Astrocyte (in vitro differentiated cells and primary cell): ENCODE measurements around the gene ARID5A. TPM values are rescaled to one million over a fixed set of nuclear protein-coding genes. Genes with fewer than 3 reads are reported as not detected.

ENCODE experiments used
- DNase-seq: peaks from one replicate; pipeline ENCODE4 v3.0.0-alpha.2; 2010; ENCODE audit warnings: low read depth
- FAIRE-seq: peaks from 2 replicates; lab custom pipeline; 2011; peaks lifted over from hg19 to GRCh38; lab: Jason Lieb, UNC
- H2AFZ ChIP-seq: 2 replicates; pipeline ENCODE4 v1.6.0; 2012; ENCODE audit warnings: low read depth, low read length, inconsistent platforms
- H3K27ac ChIP-seq: 2 replicates; pipeline ENCODE4 v1.5.1; 2011; ENCODE audit warnings: low read depth, low read length, inconsistent platforms
- H3K27me3 ChIP-seq: 2 replicates; pipeline ENCODE4 v1.6.0; 2011; ENCODE audit warnings: low read length, inconsistent platforms; ENCODE audit not compliant: insufficient read depth
- H3K36me3 ChIP-seq: 2 replicates; pipeline ENCODE4 v1.5.1; 2011; ENCODE audit warnings: low read length, inconsistent platforms; ENCODE audit not compliant: insufficient read depth
- H3K4me1 ChIP-seq: 2 replicates; pipeline ENCODE4 v1.5.1; 2011; ENCODE audit warnings: low read length, inconsistent platforms; ENCODE audit not compliant: insufficient read depth
- H3K4me2 ChIP-seq: 2 replicates; pipeline ENCODE4 v1.6.0; 2012; ENCODE audit warnings: low read length, inconsistent platforms
- H3K4me3 ChIP-seq: 2 replicates; pipeline ENCODE4 v1.5.1; 2011; ENCODE audit warnings: low read depth, mild to moderate bottlenecking, low read length, inconsistent platforms; ENCODE audit not compliant: insufficient read depth
- H3K79me2 ChIP-seq: 2 replicates; pipeline ENCODE4 v1.6.0; 2012; ENCODE audit warnings: mild to moderate bottlenecking, low read length, inconsistent platforms; ENCODE audit not compliant: insufficient read depth
- H3K9ac ChIP-seq: 2 replicates; pipeline ENCODE4 v1.6.0; 2012; ENCODE audit warnings: mild to moderate bottlenecking, low read length, inconsistent platforms
- H3K9me3 ChIP-seq: 2 replicates; pipeline ENCODE4 v1.5.1; 2012; ENCODE audit warnings: low read depth, mild to moderate bottlenecking, low read length, inconsistent platforms; ENCODE audit not compliant: insufficient read depth
- H4K20me1 ChIP-seq: 2 replicates; pipeline ENCODE4 v1.6.0; 2012; ENCODE audit warnings: low read length, inconsistent platforms; ENCODE audit not compliant: insufficient read depth
- H3K27ac Mint-ChIP-seq: one replicate; pipeline ENCODE4 v1.8.0; 2021; ENCODE audit warnings: mild to moderate bottlenecking, mixed read lengths; ENCODE audit not compliant: unreplicated experiment
- H3K27me3 Mint-ChIP-seq: one replicate; pipeline ENCODE4 v1.8.0; 2021; ENCODE audit warnings: low read depth, mixed read lengths; ENCODE audit not compliant: unreplicated experiment
- H3K36me3 Mint-ChIP-seq: one replicate; pipeline ENCODE4 v1.8.0; 2021; ENCODE audit warnings: low read depth, mixed read lengths; ENCODE audit not compliant: unreplicated experiment
- H3K4me1 Mint-ChIP-seq: one replicate; pipeline ENCODE4 v1.8.0; 2021; ENCODE audit warnings: low read depth, mixed read lengths; ENCODE audit not compliant: unreplicated experiment
- H3K4me3 Mint-ChIP-seq: one replicate; pipeline ENCODE4 v1.8.0; 2021; ENCODE audit warnings: mild to moderate bottlenecking, moderate library complexity, mixed read lengths; ENCODE audit not compliant: unreplicated experiment
- H3K9me3 Mint-ChIP-seq: one replicate; pipeline ENCODE4 v1.8.0; 2021; ENCODE audit warnings: mild to moderate bottlenecking, mixed read lengths; ENCODE audit not compliant: unreplicated experiment
- EZH2 ChIP-seq: IDR thresholded peaks from 2 replicates; pipeline ENCODE4 v1.6.1; 2012; ENCODE audit warnings: mild to moderate bottlenecking, low read length, inconsistent platforms; ENCODE audit not compliant: insufficient read depth
- total RNA-seq: library from RNA; stranded (reverse); gene quantifications from 2 replicates; pipeline ENCODE4 v1.2.1, GENCODE V29; 2021
- TF ChIP-seq, protein P1 (sequence below): IDR thresholded peaks from 2 replicates; pipeline ENCODE4 v1.5.1; 2011; ENCODE audit warnings: low read depth, mild to moderate bottlenecking, inconsistent platforms, low read length, moderate library complexity; ENCODE audit not compliant: insufficient read depth

Gene ARID5A
- total RNA-seq, 1 donor from 2014 or later, result 11.8 TPM

DNA sequence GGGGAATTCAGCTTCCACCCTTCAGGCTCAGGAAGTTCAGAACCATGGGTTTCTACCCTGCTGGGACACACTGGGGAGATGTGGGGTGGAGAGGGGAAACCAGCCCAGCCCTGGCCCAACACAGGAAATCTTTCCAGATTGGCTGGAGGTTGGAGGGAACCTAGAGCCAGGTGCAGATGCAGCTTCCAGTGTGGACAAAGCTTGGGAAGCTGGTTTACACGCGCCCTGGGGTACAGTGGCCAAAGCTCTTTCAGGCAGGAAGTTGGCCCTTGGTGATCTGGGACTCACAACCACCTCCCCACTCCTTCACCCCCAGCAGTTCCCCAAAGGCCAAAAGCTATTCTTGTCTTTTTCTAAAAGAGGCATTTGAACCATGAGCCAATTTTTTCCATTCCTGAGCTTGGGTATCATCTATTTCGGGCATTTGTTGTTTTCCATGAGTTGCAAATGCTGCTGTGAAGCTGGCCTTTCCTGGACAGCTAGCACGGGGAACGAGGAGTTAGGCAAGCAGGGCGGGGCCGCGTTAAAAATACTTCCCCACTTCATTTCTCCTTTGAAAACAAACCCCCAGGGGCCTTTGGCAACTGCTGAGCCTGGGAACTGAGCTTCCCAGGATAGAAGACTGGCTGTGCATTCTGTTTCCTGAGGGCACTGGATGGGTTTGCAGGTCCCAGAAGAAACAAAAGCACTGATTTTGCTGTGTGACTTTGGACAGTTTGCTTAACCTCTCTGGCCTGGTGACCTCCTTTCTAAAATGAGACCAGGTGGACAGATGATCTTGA lies 3.1 kb upstream of the ARID5A start:
- Histone ChIP-seq H3K36me3 (no peaks in the 10 kb centered on the region), H3K27me3 (no peaks in the 10 kb centered on the region), H3K4me3 (no peak overlapping the region), H3K4me2 (peak overlapping the region; percentile 9), H3K79me2 (peaks cover 17% of the 10 kb centered on the region), H2AFZ (no peak overlapping the region), H3K9me3 (no peaks in the 10 kb centered on the region), H3K4me1 (peaks cover 39% of the 10 kb centered on the region), H4K20me1 (peaks cover 16% of the 10 kb centered on the region), H3K27ac (peak overlapping the region; percentile 24), H3K9ac (peak overlapping the region; percentile 3)
- no peak for TF ChIP-seq EZH2
- TF ChIP-seq, protein P1, sequence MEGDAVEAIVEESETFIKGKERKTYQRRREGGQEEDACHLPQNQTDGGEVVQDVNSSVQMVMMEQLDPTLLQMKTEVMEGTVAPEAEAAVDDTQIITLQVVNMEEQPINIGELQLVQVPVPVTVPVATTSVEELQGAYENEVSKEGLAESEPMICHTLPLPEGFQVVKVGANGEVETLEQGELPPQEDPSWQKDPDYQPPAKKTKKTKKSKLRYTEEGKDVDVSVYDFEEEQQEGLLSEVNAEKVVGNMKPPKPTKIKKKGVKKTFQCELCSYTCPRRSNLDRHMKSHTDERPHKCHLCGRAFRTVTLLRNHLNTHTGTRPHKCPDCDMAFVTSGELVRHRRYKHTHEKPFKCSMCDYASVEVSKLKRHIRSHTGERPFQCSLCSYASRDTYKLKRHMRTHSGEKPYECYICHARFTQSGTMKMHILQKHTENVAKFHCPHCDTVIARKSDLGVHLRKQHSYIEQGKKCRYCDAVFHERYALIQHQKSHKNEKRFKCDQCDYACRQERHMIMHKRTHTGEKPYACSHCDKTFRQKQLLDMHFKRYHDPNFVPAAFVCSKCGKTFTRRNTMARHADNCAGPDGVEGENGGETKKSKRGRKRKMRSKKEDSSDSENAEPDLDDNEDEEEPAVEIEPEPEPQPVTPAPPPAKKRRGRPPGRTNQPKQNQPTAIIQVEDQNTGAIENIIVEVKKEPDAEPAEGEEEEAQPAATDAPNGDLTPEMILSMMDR, result no peak
- DNase-seq (peak; percentile 26), FAIRE-seq (no peak)
- H3K4me3 Mint-ChIP-seq, result no peak overlapping the region
- H3K27ac Mint-ChIP-seq, result peak overlapping the region; percentile 17
- no peaks in the 10 kb centered on the region for H3K9me3 Mint-ChIP-seq
- H3K27me3 Mint-ChIP-seq, result peaks cover 2% of the 10 kb centered on the region
- no peaks in the 10 kb centered on the region for H3K36me3 Mint-ChIP-seq
- H3K4me1 Mint-ChIP-seq, result peaks cover 13% of the 10 kb centered on the region

DNA sequence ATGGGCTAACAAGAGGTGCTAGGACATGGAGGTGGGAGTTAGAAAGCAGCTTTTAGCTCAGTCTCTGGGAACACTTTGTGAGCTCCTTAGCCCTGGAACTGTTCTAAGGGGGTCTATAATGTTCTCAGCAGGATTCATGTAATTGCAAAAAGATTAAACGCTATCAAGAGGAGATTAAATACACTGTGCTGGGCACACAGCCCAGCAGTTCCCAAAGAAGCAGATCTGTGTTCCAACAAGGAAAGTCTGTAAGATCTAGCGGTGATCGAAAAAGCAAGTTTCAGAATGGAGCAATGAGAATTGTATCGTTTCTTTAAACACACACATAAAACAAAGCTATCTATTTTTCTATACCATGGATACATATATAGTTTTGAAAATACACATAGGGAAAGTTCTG lies 2.4 kb upstream of the ARID5A start:
- no peak for TF ChIP-seq EZH2
- TF ChIP-seq, protein P1, result no peak
- Mint-ChIP-seq H3K27me3 (peaks cover 2% of the 10 kb centered on the region), H3K4me3 (no peak overlapping the region), H3K9me3 (no peaks in the 10 kb centered on the region), H3K4me1 (peaks cover 17% of the 10 kb centered on the region), H3K27ac (peak overlapping the region; percentile 17), H3K36me3 (no peaks in the 10 kb centered on the region)
- peaks cover 23% of the 10 kb centered on the region for H3K79me2 ChIP-seq
- FAIRE-seq, result no peak
- no peaks in the 10 kb centered on the region for H3K36me3 ChIP-seq
- no peak overlapping the region for H3K4me2 ChIP-seq
- no peak overlapping the region for H3K27ac ChIP-seq
- H3K9me3 ChIP-seq, result no peaks in the 10 kb centered on the region
- peaks cover 43% of the 10 kb centered on the region for H3K4me1 ChIP-seq
- H4K20me1 ChIP-seq, result peaks cover 22% of the 10 kb centered on the region
- no peak for DNase-seq
- no peak overlapping the region for H2AFZ ChIP-seq
- no peak overlapping the region for H3K4me3 ChIP-seq
- no peaks in the 10 kb centered on the region for H3K27me3 ChIP-seq
- peak overlapping the region; percentile 3 for H3K9ac ChIP-seq

DNA sequence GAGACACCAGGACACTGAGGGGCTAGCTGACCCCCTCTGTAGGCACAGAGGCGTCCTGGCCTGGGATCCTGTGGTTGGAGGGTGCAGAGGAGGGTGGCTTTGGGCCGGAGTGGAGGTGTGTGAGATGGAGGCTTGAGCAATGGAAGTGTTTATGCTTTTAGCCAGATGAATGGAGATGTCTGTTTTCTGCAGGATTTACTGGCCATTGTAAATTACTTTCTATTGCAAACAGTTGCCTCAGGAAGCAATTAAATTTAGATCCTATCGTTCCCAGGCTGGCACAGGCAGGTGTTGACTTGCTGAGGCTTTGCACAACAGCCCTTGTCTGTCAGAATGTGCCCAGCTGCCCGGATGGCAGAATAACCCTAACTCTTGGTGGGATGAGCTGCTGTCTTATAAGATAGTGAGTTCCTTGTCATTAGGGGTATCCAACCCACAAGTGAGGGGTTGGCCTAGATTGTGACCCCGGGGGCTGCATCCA lies 1.8 kb upstream of the ARID5A start:
- Histone ChIP-seq H3K9ac (no peak overlapping the region), H3K9me3 (no peaks in the 10 kb centered on the region), H3K27me3 (no peaks in the 10 kb centered on the region), H3K4me2 (no peak overlapping the region), H3K4me3 (no peak overlapping the region), H3K79me2 (peaks cover 29% of the 10 kb centered on the region), H3K4me1 (peaks cover 47% of the 10 kb centered on the region), H3K27ac (no peak overlapping the region), H4K20me1 (peaks cover 28% of the 10 kb centered on the region), H3K36me3 (no peaks in the 10 kb centered on the region), H2AFZ (no peak overlapping the region)
- DNase-seq (no peak), FAIRE-seq (no peak)
- Mint-ChIP-seq H3K36me3 (peaks cover 3% of the 10 kb centered on the region), H3K27ac (no peak overlapping the region), H3K4me3 (peak overlapping the region; percentile 17), H3K4me1 (peaks cover 22% of the 10 kb centered on the region), H3K9me3 (no peaks in the 10 kb centered on the region), H3K27me3 (peaks cover 2% of the 10 kb centered on the region)
- TF ChIP-seq EZH2, result no peak
- TF ChIP-seq, protein P1, result no peak
